H1 (cell line): ENCODE measurements around the gene RAD9A. TPM values are rescaled to one million over a fixed set of nuclear protein-coding genes. Genes with fewer than 3 reads are reported as not detected.

Source experiments
- CTCF ChIA-PET: fragments of 300-600 bp; sonication (Branson Sonifier 250); formaldehyde crosslinking; loops from one replicate; lab custom pipeline; 2021; ENCODE audit not compliant: partially characterized antibody; lab: Charles Lee
- POLR2A ChIA-PET: fragments of 300-600 bp; sonication (Branson Sonifier 250); formaldehyde crosslinking; loops from one replicate; lab custom pipeline; 2021; ENCODE audit warnings: inconsistent platforms; ENCODE audit not compliant: partially characterized antibody; lab: Charles Lee
- DNase-seq, 2 experiments: peaks; one replicate each; pipeline versions ENCODE4 v3.0.0 to v3.0.0-alpha.2; 2010 to 2022; ENCODE audit warnings: low spot score in 2 of 2, low read depth in 1 of 2, mixed read lengths in 1 of 2
- FAIRE-seq: peaks from 2 replicates; lab custom pipeline; 2011; peaks lifted over from hg19 to GRCh38; lab: Jason Lieb, UNC
- H2AFZ ChIP-seq: 2 replicates; pipeline ENCODE4 v1.8.1; 2012; ENCODE audit warnings: low read length, inconsistent platforms
- H2AK5ac ChIP-seq: 2 replicates; pipeline ENCODE4 v1.6.1; 2013; ENCODE audit warnings: low read depth, low read length
- H2BK120ac ChIP-seq: replicated peaks from 2 replicates; pipeline ENCODE3; 2013; ENCODE audit warnings: low read depth, low read length, inconsistent platforms
- H2BK12ac ChIP-seq: 2 replicates; pipeline ENCODE4 v1.6.1; 2013; ENCODE audit warnings: low read depth, low read length
- H2BK15ac ChIP-seq: 2 replicates; pipeline ENCODE4 v1.6.1; 2013; ENCODE audit warnings: low read length
- H2BK20ac ChIP-seq: 2 replicates; pipeline ENCODE4 v1.6.1; 2013; ENCODE audit warnings: low read length
- H2BK5ac ChIP-seq: 2 replicates; pipeline ENCODE4 v1.6.1; 2013; ENCODE audit warnings: low read depth, low read length
- H3K14ac ChIP-seq: 2 replicates; pipeline ENCODE4 v1.6.1; 2013; ENCODE audit warnings: inconsistent platforms; ENCODE audit not compliant: insufficient read length
- H3K18ac ChIP-seq: 2 replicates; pipeline ENCODE4 v1.6.1; 2013; ENCODE audit warnings: low read length; ENCODE audit errors: extremely low read depth
- H3K23ac ChIP-seq: 2 replicates; pipeline ENCODE4 v1.6.1; 2013; ENCODE audit warnings: inconsistent platforms; ENCODE audit not compliant: insufficient read length
- H3K23me2 ChIP-seq: 2 replicates; pipeline ENCODE4 v1.6.1; 2013; ENCODE audit warnings: low read depth, low read length
- H3K27ac ChIP-seq: 2 replicates; pipeline ENCODE4 v1.6.1; 2011; ENCODE audit warnings: low read depth, low read length, inconsistent platforms
- H3K27me3 ChIP-seq, 4 experiments: replicated peaks in 1 of 4; 1 replicate in 1 of 4; 2 replicates in 3 of 4; pipeline versions ENCODE4 v1.6.1 to v1.8.1; 2011 to 2013; ENCODE audit warnings: low read length in 3 of 4, mild to moderate bottlenecking in 3 of 4, inconsistent platforms in 2 of 4, mixed read lengths in 2 of 4, moderate library complexity in 1 of 4; ENCODE audit not compliant: control insufficient read depth in 3 of 4, insufficient read depth in 3 of 4; ENCODE audit errors: extremely low read depth in 1 of 4
- H3K36me3 ChIP-seq, 4 experiments: 2 replicates each; pipeline versions ENCODE4 v1.6.1 to v1.8.1; 2011 to 2013; ENCODE audit warnings: mild to moderate bottlenecking in 4 of 4, low read length in 3 of 4, moderate library complexity in 2 of 4, control low read depth in 1 of 4, inconsistent platforms in 1 of 4; ENCODE audit not compliant: insufficient read depth in 4 of 4, control insufficient read depth in 2 of 4
- H3K4ac ChIP-seq: replicated peaks from 2 replicates; pipeline ENCODE3; 2013; ENCODE audit warnings: low read length, low read depth, mixed read lengths, inconsistent platforms; ENCODE audit not compliant: insufficient read length
- H3K4me1 ChIP-seq, 4 experiments: replicated peaks in 1 of 4; 1 replicate in 1 of 4; 2 replicates in 3 of 4; pipeline versions ENCODE4 v1.6.1 to v1.8.1; 2011 to 2013; ENCODE audit warnings: low read length in 3 of 4, inconsistent platforms in 2 of 4, mixed read lengths in 1 of 4; ENCODE audit not compliant: insufficient read depth in 4 of 4, control insufficient read depth in 3 of 4
- H3K4me2 ChIP-seq, 2 experiments: 2 replicates each; pipeline versions ENCODE4 v1.6.1 to v1.8.1; 2011 to 2013; ENCODE audit warnings: low read depth in 2 of 2, low read length in 2 of 2, control low read depth in 1 of 2, inconsistent platforms in 1 of 2, mild to moderate bottlenecking in 1 of 2; ENCODE audit not compliant: insufficient read depth in 1 of 2
- H3K4me3 ChIP-seq, 4 experiments: fragments of 200-600, 300-600 bp in 1 of 4; sonication (generic), shearing (Covaris generic), sonication (Bioruptor Twin) in 1 of 4; 2 replicates each; pipeline versions ENCODE4 v1.5.1 to v1.8.1; 2011 to 2016; ENCODE audit warnings: low read length in 4 of 4, low read depth in 3 of 4, control low read depth in 2 of 4, inconsistent platforms in 2 of 4, mild to moderate bottlenecking in 2 of 4, mixed read lengths in 1 of 4, moderate library complexity in 1 of 4; ENCODE audit not compliant: insufficient read depth in 2 of 4; ENCODE audit errors: extremely low read depth in 1 of 4
- H3K56ac ChIP-seq: replicated peaks from 2 replicates; pipeline ENCODE3; 2013; ENCODE audit warnings: low read depth, mild to moderate bottlenecking, mixed read lengths, low read length, inconsistent platforms; ENCODE audit not compliant: insufficient read length
- H3K79me1 ChIP-seq: 2 replicates; pipeline ENCODE4 v1.6.1; 2013; ENCODE audit warnings: low read depth, low read length, control low read depth
- H3K79me2 ChIP-seq, 2 experiments: 2 replicates each; pipeline versions ENCODE4 v1.6.1 to v1.8.1; 2012 to 2013; ENCODE audit warnings: low read length in 2 of 2, mild to moderate bottlenecking in 2 of 2, inconsistent platforms in 1 of 2; ENCODE audit not compliant: insufficient read depth in 2 of 2, control insufficient read depth in 1 of 2
- H3K9ac ChIP-seq, 4 experiments: replicated peaks in 1 of 4; 1 replicate in 1 of 4; 2 replicates in 3 of 4; pipeline versions ENCODE4 v1.6.1 to v1.8.1; 2011 to 2013; ENCODE audit warnings: low read depth in 3 of 4, low read length in 3 of 4, control low read depth in 2 of 4, mild to moderate bottlenecking in 2 of 4, moderate library complexity in 2 of 4, inconsistent platforms in 1 of 4; ENCODE audit errors: extremely low read depth in 1 of 4
- H3K9me3 ChIP-seq, 2 experiments: 2 replicates each; pipeline versions ENCODE4 v1.6.1 to v1.8.1; 2012 to 2013; ENCODE audit warnings: mild to moderate bottlenecking in 2 of 2, moderate library complexity in 2 of 2, control low read depth in 1 of 2, inconsistent platforms in 1 of 2, low read depth in 1 of 2, low read length in 1 of 2, mixed read lengths in 1 of 2; ENCODE audit not compliant: insufficient read depth in 2 of 2
- H4K20me1 ChIP-seq, 2 experiments: replicated peaks in 1 of 2; 2 replicates each; pipeline versions ENCODE3 to v1.8.1; 2011 to 2013; ENCODE audit warnings: inconsistent platforms in 2 of 2, low read length in 2 of 2, mild to moderate bottlenecking in 1 of 2; ENCODE audit not compliant: insufficient read depth in 2 of 2, control insufficient read depth in 1 of 2
- H4K5ac ChIP-seq: 2 replicates; pipeline ENCODE4 v1.6.1; 2013; ENCODE audit warnings: low read length, low read depth, mixed read lengths, inconsistent platforms; ENCODE audit not compliant: insufficient read length
- H4K8ac ChIP-seq: 2 replicates; pipeline ENCODE4 v1.8.0; 2013; ENCODE audit warnings: mild to moderate bottlenecking, moderate library complexity, low read length, inconsistent platforms; ENCODE audit not compliant: insufficient read depth; ENCODE audit errors: extremely low read depth
- H4K91ac ChIP-seq: replicated peaks from 2 replicates; pipeline ENCODE3; 2013; ENCODE audit warnings: low read length, mixed read lengths, inconsistent platforms; ENCODE audit not compliant: insufficient read length
- CTBP2 ChIP-seq: IDR thresholded peaks from 2 replicates; pipeline ENCODE4 v1.7.0; 2011; ENCODE audit warnings: borderline replicate concordance, mild to moderate bottlenecking, moderate library complexity, mixed read lengths, low read length; ENCODE audit not compliant: insufficient read depth, insufficient read length
- GABPA ChIP-seq: IDR thresholded peaks from 2 replicates; pipeline ENCODE4 v1.6.1; 2011; ENCODE audit warnings: mild to moderate bottlenecking, low read length, moderate library complexity, borderline replicate concordance; ENCODE audit not compliant: insufficient read depth
- KDM4A ChIP-seq: IDR thresholded peaks from one replicate; pipeline ENCODE4 v1.7.1; 2012; ENCODE audit warnings: low read depth, mild to moderate bottlenecking, moderate library complexity, low read length, inconsistent platforms; ENCODE audit not compliant: severe bottlenecking
- POLR2AphosphoS5 ChIP-seq: IDR thresholded peaks from 2 replicates; pipeline ENCODE4 v1.6.1; 2011; ENCODE audit warnings: low read depth, low read length
- RFX5 ChIP-seq: IDR thresholded peaks from 2 replicates; pipeline ENCODE4 v1.6.1; 2011; ENCODE audit warnings: low read depth, low read length, improper control_type of control experiment, borderline replicate concordance
- SIX5 ChIP-seq: IDR thresholded peaks from 2 replicates; pipeline ENCODE4 v1.6.1; 2011; ENCODE audit warnings: mild to moderate bottlenecking, low read depth, low read length
- ZNF274 ChIP-seq: IDR thresholded peaks from 2 replicates; pipeline ENCODE4 v1.7.0; 2012; ENCODE audit warnings: low read length, borderline replicate concordance; ENCODE audit errors: extremely low read depth
- WGBS, 2 experiments: shearing (Covaris generic) in 1 of 2; methylation state at CpG; one replicate each; pipeline versions ENCODE4 v1.1.6 to v1.1.7; 2013 to 2015; ENCODE audit warnings: low lambda C conversion rate in 2 of 2, mixed read lengths in 2 of 2, inconsistent platforms in 1 of 2, low coverage in 1 of 2, missing lambda C conversion rate in 1 of 2; ENCODE audit not compliant: insufficient replicate concordance in 2 of 2, insufficient coverage in 1 of 2, insufficient read length in 1 of 2; ENCODE audit errors: extremely low coverage in 1 of 2, missing lambda C conversion rate in 1 of 2; 5-methylcytosine and 5-hydroxymethylcytosine counted together
- polyA plus RNA-seq, 7 experiments: library from polyadenylated mRNA; depleted of rRNA in 3 of 7; stranded (reverse) in 5 of 7; unstranded in 2 of 7; fragments of >200 nt in 5 of 7; fragments of 200-250 nt in 2 of 7; gene quantifications; 1 replicate in 5 of 7; 2 replicates in 1 of 7; 4 replicates in 1 of 7; pipeline versions ENCODE4 v1.2.1 to v1.2.3, GENCODE V29; 2011 to 2013; ENCODE audit warnings: missing spikeins in 2 of 7, mixed read lengths in 2 of 7
- total RNA-seq: library from RNA; stranded (reverse); fragmentation: NEBNext Ultra II Directional; extraction: Animal tissue kit (Norgen Biotek cat#: 25700); gene quantifications from 2 replicates; pipeline ENCODE4 v1.2.1, GENCODE V29; 2021

RAD9A gene
- total and polyA plus RNA-seq, 2 of the 8 experiments (the other 6 are each of a cell fraction or from before 2014, with no cell fraction given) = 22.2 to 25.5 TPM

- no peak overlapping the region for H2BK120ac ChIP-seq
- H2BK5ac ChIP-seq = no peak overlapping the region; the same call in 1 of the 2 replicates
- DNase-seq = no peak
- no peaks in the 10 kb centered on the region for H3K79me2 ChIP-seq
- no peak overlapping the region for H3K18ac ChIP-seq
- no peak overlapping the region for H2AFZ ChIP-seq
- no peak overlapping the region for H3K14ac ChIP-seq
- H3K23ac ChIP-seq = no peak overlapping the region
- POLR2A ChIA-PET = interaction anchor here (0.8 to 12.5 kb wide), 15 partner anchors 8 to 44 kb away, joined by 3 to 104 read pairs (median 7); partner anchors contain the start of genes CABP4, CARNS1, GPR152 and PPP1CA
- no peak overlapping the region for H3K4me3 ChIP-seq
- no peaks in the 10 kb centered on the region for H3K27me3 ChIP-seq
- peaks cover 0 to 24% (median 16%) of the 10 kb centered on the region in 4 experiments; a peak in 6 of 7 replicates for H3K4me1 ChIP-seq
- no peak overlapping the region for H2AK5ac ChIP-seq
- no peak overlapping the region for H3K27ac ChIP-seq
- H3K4me2 ChIP-seq = no peak overlapping the region
- 0 out of 2 replicates have a peak, but pooled peaks cover 2% of the 10 kb centered on the region for H3K79me1 ChIP-seq
- H3K4ac ChIP-seq = no peak overlapping the region
- H4K91ac ChIP-seq = no peak overlapping the region
- H2BK20ac ChIP-seq = no peak overlapping the region
- H2BK15ac ChIP-seq = no peak overlapping the region
- H2BK12ac ChIP-seq = 0 out of 2 replicates have a peak overlapping the region, but pooled peaks have one; percentile 17
- H4K8ac ChIP-seq = no peak overlapping the region; the same call in 1 of the 2 replicates
- FAIRE-seq = no peak
- peaks cover 2% of the 10 kb centered on the region; the same call in 1 of the 2 replicates for H3K23me2 ChIP-seq
- TF ChIP-seq CTBP2 (no peak), RFX5 (no peak), KDM4A (no peak), ZNF274 (no peak), POLR2AphosphoS5 (no peak), SIX5 (no peak), GABPA (no peak)
- TF ChIP-seq, all 59 proteins: peak for 0
- Histone ChIP-seq H3K56ac (no peak overlapping the region), H4K5ac (no peak overlapping the region), H3K9me3 (no peaks in the 10 kb centered on the region), H3K9ac (no peak overlapping the region), H3K36me3 (peaks cover 8 to 26% (median 14%) of the 10 kb centered on the region in 4 experiments; a peak in 6 of 8 replicates), H4K20me1 (peaks cover 4 to 27% of the 10 kb centered on the region in 2 experiments)
- WGBS, 2 experiments = 92% methylated on average over 21 of the region's 41 CpGs; no CpG with 5 or more reads in 1 of the 2 experiments
- CTCF ChIA-PET = interaction anchor here (0.6 to 2.2 kb wide), 12 partner anchors 13 to 969 kb away, joined by 3 to 8 read pairs (median 3); partner anchors contain the start of gene GPR152
Measured at GRCh38 chr11:67438158-67438902, 46.5 kb downstream of the RAD9A start.
